Activated CD8-positive, alpha-beta memory T cell treated with anti-CD3 and anti-CD28 coated beads, Interleukin-2, amount 50 U/mL, for 24 hours (primary cell): ENCODE results near the gene IGF2BP1.

Experiments used
- DNase-seq: peaks from one replicate; pipeline ENCODE4 v3.0.0-alpha.2; 2020; ENCODE audit errors: extremely low read depth

Gene IGF2BP1

DNA sequence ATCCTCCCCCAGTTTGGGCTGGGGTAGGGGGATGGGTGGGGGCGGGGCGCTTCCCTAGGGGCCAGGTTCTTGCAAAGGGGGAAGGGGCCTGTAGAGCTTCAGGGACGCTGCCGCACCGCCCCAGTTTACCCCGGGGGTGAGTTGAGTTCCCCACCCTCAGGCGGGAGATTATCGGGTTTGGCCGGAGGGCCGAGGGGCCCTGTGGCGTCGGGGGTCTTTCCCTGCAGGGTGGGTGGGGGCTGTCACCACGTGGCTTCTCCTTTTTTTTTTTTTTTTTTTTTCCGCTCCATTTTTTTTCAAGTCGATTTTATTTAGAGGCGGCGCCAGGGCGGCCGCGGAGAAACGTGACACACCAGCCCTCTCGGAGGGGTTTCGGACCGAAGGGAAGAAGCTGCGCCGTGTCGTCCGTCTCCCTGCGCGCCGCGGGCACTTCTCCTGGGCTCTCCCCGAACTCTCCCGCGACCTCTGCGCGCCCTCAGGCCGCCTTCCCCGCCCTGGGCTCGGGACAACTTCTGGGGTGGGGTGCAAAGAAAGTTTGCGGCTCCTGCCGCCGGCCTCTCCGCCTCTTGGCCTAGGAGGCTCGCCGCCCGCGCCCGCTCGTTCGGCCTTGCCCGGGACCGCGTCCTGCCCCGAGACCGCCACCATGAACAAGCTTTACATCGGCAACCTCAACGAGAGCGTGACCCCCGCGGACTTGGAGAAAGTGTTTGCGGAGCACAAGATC, at the start of gene IGF2BP1:
Gene IGF2BP1 (plus strand): TSS at position 283 of the 724 bp plus-strand sequence. CDS start 361 bp downstream, at position 644.
- no peak for DNase-seq

DNA sequence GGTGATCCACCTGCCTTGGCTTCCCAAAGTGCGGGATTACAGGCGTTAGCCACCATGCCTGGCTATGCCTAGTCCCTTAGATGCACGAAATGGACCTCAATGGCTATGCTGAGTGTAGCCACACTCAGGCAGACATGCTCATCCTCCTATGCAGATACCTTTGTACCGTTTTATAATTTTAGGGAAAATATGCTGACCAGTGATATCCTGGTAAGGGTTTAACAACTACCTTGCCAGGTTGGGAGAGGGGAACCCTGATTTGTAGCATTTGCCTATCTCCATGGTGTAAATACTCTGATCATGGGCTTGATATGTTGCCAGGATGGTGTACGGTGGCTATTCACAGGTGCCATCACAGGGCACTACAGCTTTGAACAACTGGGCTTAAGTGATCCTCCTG, 45.6 kb upstream of the IGF2BP1 start:
- no peak for DNase-seq

DNA sequence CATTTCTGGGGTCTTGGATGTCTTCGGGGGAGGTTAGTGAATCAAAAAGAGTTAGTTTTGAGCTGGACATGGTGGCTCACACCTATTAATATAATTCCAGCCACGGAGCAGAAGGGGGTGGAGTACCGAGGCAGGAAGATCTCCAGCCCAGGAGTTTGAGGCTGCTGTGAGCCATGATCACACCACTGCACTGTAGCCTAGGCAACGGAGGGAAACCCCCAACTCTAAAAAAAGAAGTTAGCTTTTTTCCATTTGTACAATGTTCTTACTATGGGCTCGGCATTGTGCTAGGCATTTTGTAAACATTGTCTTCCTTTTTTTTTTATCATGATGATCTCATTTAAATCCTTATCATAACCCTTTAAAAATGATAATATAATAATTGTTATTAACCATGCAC, 44.3 kb upstream of the IGF2BP1 start:
- no peak for DNase-seq

DNA sequence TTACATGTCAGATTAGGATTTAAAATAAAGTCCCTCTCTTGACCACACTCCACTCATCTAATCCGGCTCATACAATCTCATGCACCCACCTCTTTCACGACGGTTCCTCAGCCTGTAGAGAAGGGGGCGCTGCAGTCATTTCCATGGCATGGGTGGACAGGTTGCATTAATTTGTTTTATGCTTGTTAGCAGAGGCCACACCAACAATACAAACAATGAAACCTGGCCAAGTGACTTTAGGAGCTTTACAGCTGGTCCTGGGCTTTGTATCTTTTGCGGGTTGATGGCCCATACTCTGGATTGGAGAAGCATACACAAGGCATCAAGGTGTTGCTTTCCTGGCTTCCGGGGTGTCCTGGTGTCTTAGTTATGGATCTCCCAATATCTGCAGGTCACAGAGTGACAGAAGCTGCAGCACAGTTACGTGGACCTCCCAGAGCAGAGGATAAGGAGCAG, 42.9 kb upstream of the IGF2BP1 start:
- DNase-seq, result no peak

DNA sequence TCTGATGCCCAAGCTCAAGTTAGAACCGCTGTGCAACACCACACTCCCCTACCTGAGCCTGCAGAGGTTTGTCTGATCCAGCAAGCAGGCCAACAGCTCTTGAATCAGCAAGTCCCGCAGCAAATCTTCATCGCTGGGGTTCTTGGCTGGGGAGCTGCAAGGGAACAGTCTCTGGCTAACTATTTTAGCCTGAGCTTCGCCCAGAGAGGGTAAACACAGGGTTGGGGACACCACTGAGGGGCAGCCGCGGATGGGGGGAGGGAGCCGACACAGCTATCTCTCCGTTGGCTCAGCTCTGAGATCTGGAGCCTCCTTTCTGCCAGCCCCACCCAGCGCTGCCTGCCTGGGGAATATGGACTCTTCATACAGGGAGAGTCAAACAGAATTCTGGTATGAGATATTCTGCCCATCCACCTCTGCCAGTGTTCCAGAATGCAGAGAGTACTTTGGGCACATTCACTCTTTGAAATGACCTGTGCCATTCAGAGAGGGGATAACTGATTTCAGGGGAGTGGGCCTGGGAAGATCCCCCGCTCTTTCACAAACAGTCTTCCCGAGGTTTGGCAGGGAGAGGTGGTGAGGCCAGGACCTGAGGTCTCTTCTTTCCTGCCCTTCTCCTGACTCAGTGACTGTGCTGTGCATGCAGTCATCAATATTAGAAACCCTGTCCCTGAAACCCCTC, 36.2 kb upstream of the IGF2BP1 start:
- DNase-seq, result no peak

DNA sequence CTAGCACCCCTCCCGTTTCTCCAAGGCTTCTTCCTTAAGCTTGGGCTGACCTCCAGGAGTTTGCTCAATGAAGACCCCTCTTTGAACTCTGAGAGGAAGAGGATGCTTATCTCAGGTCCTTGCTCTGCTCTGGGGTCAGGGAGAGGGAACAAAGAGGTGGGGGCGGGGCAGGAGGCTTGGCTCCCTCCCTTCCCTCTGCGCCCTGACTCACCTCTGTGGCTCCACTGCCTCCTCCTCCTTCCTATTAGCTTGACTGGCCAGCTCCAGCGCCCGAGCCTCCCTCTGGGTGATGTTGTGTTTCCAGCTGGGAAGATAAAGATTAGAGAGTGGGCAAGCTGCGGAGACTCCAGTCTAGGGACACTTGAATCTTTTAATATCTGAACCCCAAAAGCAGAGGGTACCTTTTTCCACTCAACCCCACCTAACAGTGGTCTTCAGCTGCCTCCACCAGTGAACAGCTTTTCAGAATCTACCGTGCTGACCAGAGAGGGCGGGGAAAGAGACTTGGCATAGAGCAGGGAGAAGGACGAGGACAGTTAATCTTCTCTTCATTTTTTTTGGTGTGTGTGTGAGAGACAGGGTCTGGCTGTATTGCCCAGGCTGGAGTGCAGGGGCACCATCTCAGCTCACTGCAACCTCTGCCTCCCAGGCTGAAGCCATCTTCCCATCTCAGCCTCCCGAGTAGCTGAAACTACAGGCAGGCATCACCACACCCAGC, 35.5 kb upstream of the IGF2BP1 start:
- no peak for DNase-seq

DNA sequence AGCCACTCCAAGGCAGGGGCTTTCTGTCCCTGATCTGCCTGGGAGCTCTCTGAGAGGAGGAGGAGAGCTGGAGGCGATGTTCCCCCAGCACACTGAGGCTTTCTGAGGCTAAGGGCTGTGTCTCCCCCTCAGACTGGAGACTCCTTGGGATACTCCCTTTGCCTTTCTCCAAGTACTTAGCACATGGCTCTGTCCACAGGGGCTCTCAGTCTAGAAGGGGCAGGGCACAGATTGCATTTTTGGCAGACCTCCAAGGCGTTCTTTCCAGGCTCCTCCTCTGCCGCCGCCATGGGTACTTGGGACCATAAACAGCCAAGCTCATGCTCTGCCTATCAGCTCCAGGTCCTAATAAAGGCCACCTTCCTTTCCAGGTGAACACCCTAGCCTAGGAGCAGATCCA, 27.0 kb upstream of the IGF2BP1 start:
- DNase-seq, result no peak

DNA sequence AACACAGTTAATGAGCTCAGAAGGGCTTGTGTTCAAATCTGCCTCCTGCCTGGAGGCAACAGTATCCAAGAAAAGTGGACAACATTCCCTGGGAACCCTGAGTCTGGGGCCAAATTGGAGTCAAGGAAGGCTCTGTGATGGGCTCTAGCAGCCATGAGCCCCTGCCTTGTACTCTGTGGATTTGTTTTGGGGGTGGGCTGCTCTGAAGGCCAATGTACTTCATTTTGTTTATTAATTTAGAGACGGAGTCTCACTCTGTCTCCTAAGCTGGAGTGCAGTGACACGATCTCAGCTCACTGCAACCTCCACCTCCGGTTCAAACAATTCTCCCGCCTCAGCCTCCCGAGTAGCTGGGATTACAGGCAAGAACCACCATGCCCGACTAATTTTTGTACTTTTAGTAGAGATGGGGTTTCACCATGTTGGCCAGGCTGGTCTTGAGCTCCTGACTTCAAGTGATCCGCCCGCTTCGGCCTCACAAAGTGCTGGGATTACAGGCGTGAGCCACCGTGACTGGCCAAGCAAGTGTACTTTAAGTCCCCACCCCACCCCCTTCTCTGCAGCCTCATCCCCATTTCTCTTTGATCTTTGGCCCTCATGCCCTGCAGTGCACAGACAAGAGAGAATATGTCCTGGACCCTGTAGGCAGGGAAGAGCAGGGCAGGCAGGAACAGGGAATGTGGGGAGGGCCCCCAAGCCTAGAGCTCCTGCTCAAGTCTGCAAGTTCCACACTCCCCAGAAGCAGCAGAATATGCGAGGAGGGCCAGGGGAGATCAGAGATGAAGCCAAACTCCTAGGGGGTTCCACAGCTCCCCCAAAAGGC, 26.1 kb upstream of the IGF2BP1 start:
- no peak for DNase-seq

DNA sequence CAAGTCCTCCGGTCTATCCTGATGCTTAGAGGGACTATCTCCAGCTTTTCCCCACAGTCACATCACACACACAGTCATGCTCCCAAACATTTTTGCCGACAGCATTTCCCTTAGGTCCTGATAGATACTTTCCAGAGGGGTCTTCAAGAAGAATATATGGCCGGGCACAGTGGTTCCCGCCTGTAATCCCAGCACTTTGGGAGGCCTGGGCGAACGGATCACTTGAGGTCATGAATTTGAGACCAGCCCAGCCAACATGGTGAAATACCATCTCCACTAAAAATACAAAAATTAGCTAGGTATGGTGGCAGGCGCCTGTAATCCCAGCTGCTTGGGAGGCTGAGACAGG, 24.5 kb upstream of the IGF2BP1 start:
- DNase-seq, result no peak

DNA sequence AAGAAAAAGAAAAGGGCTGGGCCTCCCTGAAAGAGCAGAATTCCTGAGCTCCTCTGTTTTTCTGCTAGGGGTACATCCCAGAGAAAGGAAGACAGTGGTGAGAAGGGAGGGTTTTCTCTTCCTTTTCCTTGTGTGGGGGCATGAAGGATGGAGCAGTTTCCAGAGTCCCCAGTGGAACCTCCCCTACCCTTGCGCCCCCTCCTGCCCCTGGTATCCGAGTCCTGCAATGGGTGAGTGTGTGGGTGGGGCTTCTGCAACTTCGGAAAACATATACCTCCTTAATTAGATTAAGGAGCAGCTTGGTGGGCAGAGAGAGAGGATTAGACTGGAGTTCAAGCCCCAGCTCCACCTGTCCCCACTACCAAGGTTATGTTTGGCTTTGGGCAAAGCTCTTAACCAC, 23.4 kb upstream of the IGF2BP1 start:
- no peak for DNase-seq

DNA sequence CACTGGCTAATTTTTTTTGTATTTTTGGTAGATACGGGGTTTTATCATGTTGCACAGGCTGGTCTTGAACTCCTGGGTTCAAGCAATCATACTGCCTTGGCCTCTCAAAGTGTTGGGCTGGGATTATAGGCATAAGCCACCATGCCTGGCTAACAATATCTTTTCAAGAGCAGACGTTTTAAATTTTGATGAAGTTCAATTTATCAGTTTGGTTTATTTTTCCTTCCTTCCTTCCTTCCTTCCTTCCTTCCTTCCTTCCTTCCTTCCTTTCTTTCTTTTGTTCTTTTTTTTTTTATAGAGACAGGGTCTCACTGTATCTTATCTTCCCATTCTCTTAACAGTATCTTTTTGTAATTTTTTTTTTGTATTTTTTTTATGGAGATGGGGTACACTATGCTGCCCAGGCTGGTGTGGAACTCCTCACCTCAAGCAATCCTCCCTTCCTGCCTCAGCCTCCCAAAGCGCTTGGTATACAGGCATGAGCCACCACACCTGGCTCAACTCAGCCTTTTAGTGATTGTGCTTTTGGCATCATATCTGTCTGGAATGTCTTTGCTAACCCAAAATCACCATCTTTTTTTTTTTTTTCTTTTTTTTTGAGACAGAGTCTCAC, 15.2 kb upstream of the IGF2BP1 start:
- no peak for DNase-seq

DNA sequence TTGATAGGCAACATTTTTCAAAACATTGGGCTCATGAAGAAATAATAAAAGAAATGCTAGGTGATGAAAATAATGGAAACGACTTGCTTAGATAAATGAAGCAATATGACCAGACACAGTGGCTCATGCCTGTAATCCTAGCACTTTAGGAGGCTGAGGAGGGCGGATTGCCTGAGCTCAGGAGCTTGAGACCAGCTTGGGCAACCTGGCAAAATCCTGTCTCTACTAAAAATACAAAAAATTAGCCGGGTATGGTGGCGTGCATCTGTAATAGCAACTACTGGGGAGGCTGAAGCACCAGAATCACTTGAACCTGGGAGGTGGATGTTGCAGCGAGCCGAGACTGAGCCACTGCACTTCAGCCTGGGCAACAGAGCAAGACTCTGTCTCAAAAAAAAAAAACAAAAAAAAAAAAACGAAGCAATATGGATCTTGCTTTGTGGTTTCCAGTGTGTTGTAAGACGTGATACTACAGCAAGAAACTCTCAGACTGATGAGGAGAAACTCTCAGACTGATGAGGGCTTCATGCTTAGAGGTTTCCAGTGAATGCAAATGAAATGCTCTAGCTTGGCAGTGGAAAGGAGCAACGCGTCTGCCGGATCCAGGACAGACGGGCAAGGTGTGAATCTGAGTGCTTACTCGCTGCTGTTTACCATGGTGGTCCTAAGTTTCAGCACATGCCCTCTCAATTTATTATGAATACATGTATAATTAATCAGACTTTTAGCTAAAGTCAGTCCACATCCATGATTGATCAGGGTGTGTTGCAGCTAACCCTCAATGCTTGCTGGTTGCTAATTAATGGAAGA, 11.5 kb upstream of the IGF2BP1 start:
- DNase-seq, result no peak

DNA sequence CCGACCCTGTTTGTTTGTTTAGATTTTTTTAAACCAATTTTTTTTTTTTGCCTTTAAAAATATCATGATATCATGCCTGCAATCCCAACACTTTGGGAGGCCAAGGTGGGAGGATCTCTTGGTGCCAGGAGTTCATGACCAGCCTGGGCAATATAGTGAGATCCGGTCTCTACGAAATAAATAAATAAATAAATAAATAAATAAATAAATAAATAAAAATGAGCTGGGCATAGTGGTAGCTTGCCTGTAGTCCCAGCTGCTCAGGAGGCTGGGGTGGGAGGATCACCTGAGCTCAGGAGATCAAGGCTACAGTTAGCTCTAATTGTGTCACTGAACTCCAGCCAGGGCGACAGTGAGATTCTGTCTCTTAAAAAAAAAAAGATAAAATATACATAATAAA, 8.1 kb upstream of the IGF2BP1 start:
- no peak for DNase-seq

DNA sequence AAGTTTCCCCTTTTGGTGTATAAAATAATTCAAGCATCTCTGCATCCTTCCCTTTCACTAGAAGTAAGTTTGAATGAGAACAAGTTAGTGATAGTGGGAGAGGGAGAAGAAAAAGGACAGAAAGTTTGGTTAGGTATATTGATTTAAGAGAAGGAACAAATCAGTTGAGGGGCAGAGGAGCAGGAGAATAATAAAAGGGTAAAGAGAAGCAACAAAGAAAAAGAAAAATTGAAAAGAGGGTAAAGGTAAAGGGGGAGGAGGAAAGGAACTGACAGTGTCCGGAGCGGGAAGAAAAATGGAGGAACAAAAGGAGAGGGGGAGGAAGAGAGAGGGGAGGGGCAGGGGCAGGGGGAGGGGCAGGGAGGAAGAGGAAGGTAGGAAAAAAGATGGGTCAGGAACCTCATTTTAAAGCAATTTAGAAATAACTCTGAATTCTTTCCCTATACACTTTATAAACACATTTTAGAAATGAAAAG, 6.3 kb upstream of the IGF2BP1 start:
- DNase-seq, result no peak

DNA sequence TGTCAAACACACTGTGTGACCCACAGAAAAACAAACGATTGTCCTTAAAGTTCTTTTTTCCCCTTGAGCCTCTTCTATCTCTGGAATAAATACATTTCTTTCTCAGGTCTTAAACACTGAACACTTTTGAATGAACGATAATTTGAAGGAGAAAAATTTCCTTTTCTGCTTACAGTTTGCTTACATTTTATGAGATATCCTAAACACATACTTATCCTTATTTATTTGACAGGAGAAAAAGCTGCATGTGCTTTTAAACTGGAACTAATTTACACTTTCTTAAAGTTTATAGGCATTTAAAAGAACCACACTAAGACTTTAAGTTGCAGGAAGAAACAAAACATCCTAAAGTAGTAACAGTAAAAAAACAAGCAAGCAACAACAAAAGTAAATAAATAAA, 4.7 kb upstream of the IGF2BP1 start:
- no peak for DNase-seq

DNA sequence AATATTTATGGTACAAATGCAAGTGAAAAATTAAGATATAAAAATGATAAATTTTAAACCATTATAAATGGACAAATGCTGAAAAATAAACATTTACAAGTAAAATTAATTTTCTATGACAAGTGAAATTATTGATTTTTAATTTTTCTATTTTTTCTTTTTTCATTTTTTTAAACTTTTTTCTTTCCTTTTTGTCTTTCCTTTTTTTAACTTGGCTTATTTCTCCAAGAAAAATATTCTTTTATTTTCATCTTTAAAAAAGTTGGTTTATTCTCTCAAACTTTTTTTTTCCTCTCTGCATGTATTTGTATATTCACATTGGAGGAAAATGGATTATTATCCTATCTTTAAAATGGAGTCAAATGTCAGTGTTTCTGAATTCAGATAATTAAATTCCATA, 3.9 kb upstream of the IGF2BP1 start:
- DNase-seq, result no peak

DNA sequence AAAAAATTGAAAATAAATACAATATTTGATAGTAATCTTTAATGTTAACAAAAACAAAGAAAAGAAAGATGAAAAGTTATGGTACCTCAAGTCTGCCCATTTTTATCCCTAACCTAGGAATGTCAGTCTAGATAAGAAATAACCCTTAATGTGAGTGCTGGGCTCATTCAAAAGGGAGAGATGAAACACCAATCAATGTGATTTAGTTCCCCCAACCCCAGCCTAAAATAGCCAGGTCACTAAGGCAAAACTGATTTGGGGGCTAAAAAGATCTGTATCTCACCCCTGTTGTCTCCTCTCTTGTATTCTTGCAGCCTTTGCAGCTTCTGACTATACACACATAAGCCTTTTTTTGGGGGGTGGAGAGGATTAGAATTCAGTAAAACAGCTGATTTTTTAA, 3.2 kb upstream of the IGF2BP1 start:
- DNase-seq, result no peak

DNA sequence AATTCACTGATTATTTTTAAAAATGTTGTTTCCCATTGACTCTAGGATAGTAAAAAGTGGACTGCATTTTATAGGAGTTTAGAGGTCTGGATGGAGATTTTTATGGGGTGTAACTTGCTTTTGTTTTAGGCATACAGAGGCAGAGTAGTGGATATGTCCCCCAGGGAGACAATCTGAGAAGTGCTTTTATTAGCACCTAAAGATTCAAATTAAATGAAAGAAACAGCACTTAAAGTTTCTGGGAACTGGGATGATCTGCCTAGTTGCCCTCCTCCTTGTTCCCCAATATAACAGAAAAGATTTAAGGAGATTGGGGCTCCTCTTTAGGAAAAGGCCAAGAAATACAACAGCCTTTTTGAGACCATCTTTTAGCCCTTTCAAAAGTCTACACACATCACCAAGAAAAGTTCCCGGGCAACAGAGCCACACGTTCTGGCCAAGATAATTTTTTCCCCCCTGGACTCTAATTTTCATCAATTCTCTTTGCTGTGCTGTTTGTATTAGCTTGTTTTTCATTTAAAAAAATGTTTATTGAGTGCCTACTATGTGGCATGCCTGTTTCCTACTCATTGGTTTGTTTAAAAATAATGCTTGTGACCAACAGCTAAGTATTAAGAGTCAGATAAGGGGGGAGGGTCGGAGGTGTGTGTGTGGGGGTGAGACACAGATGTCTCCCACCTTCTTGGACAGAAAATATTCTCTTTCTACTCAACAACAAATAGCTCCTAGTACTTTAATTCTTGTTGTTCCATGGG, 2.5 kb upstream of the IGF2BP1 start:
- DNase-seq, result no peak

DNA sequence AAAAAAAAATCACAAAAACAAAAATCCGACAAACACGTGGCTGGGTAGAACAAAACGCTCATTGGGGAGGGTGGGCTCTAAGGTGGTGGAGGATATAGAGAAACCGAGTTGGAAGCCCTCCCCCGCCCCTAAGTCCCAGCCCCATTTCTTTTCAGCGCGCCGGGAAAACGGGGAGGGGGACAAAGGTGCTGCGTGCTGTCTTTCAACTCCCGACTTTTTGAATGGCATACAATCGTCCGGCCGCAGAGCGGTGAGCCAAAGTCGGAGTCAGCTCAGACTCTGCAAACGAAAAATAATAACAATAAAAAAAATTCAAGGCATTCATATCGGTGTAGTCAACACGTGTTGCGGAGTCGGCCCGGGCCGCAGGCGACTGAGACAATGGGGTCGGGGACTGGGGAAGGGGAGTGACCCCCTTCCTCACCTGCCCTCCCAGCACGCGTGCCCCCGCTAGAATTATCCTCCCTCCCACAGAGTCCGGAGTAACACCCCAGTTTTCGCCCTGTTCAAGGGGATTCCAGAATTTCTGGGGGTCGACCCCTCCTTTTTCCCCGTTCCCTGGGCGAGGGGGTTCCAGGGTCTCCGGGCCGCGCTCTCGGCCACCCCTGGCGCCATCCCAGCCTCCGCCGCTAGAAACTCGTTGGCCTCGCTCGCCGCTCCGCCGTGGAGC, 1.7 kb upstream of the IGF2BP1 start:
- DNase-seq, result no peak
